Measurements from ENCODE around the gene CTDSPL2. TPM values are rescaled to one million over a fixed set of nuclear protein-coding genes. Genes with fewer than 3 reads are reported as not detected.

Gene CTDSPL2
- total RNA-seq, 1 donor from 2014 or later: 45.2 TPM

DNA sequence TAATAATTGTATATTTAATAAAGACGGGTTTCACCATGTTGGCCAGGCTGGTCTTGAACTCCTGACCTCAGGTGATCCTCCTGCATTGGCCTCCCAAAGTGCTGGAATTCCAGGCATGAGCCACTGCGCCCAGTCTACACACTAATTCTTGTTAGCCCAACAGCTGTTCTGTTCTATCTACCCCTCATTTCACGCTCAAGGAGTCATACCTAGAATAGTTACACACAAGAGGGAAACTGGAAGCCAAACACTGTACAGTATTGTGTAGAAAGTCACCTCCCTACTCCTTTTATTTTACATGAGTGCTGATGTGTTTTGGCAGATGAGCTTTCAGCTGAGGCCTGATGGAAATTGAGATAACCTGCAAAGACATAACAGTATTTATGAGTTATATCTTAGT is 13.4 kb upstream of the CTDSPL2 start:
- DNase-seq (ENCODE audit: low read depth): no peak
- TF ChIP-seq, protein P1, sequence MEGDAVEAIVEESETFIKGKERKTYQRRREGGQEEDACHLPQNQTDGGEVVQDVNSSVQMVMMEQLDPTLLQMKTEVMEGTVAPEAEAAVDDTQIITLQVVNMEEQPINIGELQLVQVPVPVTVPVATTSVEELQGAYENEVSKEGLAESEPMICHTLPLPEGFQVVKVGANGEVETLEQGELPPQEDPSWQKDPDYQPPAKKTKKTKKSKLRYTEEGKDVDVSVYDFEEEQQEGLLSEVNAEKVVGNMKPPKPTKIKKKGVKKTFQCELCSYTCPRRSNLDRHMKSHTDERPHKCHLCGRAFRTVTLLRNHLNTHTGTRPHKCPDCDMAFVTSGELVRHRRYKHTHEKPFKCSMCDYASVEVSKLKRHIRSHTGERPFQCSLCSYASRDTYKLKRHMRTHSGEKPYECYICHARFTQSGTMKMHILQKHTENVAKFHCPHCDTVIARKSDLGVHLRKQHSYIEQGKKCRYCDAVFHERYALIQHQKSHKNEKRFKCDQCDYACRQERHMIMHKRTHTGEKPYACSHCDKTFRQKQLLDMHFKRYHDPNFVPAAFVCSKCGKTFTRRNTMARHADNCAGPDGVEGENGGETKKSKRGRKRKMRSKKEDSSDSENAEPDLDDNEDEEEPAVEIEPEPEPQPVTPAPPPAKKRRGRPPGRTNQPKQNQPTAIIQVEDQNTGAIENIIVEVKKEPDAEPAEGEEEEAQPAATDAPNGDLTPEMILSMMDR (conservative IDR thresholded peaks at IDR 0.05; ENCODE audit: low read depth, low read length): no peak

DNA sequence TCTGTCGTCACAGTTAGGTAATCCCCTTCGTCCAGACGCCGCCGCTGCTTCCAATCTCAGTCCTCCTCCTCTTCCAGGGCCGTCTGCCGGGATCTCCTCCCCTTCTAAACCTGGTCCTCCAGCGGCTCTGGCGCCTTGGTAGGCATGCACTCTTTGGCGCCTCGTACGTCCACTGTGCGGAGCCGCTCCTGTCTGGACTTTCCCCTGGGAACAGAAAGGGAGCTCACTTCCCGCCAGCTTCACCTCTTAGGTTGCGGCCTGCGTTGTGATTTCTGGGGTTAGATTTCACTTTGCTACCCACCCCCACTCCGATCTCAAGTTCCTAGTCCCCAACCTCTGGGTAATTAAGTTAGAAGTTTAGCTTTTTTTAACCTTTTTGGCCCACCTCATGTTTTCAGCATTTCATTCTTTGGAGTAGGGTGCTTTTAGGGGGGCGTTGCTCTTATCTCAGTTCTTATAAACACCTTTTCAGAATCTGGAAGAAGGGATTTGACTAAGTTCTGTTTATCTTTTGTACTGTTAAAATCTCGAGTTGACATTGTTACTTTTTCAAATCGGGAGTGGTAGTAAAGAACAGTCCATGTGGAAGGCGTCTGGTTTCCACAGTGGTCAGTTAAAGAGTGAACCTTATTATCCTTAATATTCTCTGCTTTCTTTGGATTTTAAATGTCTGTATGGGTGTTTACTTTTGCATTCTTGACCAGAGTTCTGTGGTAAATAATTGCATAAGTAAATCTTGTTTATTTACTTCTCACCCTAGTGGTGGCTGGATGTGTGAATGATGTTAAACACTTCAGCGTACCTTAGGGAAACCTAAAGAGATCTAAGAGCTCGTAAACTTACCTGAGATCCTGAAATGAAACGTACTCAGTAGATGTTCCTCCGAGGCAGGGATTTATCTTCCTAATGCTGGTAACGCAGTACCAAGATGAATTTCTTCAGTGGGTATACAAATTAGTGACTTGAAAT is 611 bp downstream of the CTDSPL2 start:
- TF ChIP-seq, protein P1 (conservative IDR thresholded peaks at IDR 0.05; ENCODE audit: low read depth, low read length): peak; percentile 29
- H3K4me3 ChIP-seq (ENCODE audit: low read depth, low read length): peak overlapping the region; percentile 89
- peak; percentile 26 for DNase-seq (ENCODE audit: low read depth)

More for the DNA sequence above, 13.4 kb upstream of the CTDSPL2 start:
- H3K4me3 ChIP-seq (ENCODE audit: low read depth, low read length): no peak overlapping the region

DNA sequence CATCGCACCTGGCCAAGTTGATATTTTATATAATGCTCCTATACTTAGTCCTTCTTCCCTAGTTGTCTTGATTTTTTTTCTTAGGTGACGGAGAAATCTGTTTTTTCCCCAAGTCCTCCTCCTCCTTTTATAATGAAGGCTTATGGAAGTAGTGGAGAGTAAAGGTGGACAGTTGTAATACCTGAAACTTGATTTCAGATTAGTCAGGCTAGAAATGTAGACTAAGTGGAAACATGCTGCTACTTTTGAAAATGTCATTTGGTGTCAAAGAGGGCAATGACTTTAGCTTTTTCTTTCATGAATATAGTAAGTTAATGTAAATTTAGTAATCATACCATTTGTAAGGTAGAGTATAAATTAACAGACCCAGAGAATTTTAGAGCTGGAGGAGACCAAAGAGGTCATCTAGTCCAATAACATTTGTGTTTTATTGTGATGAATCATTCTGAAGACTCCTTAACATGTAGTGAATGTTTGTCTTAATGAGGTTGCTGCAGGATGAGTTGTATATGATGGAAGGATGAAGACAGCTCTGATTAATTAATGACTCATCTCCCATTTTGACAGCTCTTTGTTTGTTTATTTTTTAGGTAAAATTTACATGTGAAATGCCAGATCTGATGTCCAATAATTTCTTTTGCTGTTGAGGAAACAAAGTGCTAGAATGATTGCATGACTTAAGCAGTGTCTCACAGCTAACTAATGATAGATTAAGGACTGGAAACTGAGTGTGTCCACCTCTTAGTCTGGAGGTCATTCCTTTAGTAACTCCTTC is 8.7 kb downstream of the CTDSPL2 start:
- no peak for DNase-seq (ENCODE audit: low read depth)
- TF ChIP-seq, protein P1 (conservative IDR thresholded peaks at IDR 0.05; ENCODE audit: low read depth, low read length): no peak
- H3K4me3 ChIP-seq (ENCODE audit: low read depth, low read length): no peak overlapping the region

DNA sequence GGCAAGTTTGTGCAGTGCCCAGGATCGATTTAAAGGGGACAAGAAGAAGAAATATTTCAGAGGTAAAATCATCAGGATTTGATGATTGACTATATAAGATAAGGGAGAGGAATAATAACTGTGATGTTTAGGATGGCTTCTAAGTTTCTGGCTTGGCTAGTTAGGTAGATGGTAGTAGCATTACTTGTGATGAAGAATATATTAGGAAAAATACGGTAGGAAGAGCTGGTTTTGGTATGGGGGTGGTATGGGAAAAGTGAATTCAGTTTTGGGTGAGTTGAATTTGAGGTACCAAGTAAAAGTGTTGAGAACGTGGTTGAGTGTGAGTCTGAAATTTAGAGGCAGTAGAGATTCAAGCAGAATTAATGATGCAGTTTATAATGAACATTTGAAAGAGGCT is 11.0 kb downstream of the CTDSPL2 start:
- H3K4me3 ChIP-seq (ENCODE audit: low read depth, low read length): no peak overlapping the region
- no peak for DNase-seq (ENCODE audit: low read depth)
- TF ChIP-seq, protein P1 (conservative IDR thresholded peaks at IDR 0.05; ENCODE audit: low read depth, low read length): no peak

DNA sequence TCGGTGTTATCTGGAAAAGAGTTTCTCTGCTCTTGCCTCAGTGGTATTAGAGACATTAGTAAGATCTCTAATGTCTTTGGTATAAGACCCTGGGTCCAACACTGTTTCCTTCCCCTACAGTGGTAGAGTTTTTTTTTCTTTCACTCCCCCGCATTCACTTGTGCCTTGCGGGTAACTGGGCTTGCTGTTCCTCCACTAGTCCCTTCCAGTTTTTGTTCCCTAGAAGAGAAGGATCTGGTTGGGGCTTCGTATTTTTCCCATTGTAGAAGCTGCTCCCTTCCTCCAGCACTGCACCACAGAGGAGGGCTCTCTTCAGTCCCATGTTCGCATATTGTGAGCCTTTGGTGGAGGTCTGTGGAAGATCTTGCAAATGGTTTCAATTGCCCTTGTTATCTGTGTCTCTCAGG is 13.7 kb downstream of the CTDSPL2 start:
- no peak for DNase-seq (ENCODE audit: low read depth)
- TF ChIP-seq, protein P1 (conservative IDR thresholded peaks at IDR 0.05; ENCODE audit: low read depth, low read length): no peak
- H3K4me3 ChIP-seq (ENCODE audit: low read depth, low read length): no peak overlapping the region

DNA sequence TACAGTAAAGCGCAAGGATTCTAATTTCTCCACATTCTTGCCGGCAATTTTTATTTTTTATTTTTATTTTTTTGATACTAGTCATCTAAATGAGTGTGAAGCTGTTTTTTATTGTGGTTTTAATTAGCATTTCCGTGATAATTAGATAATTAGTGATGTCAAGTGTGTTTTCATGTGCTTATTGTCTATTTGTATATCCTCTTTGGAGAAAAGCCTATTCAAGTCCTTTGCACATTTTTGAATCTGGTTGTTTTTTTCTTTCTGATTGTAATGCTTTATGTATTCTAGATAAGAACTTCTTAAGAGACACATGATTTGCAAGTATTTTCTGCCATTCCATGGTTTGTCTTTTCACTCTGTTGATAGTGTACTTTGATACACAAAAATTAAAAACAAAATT is 16.1 kb downstream of the CTDSPL2 start:
- TF ChIP-seq, protein P1 (conservative IDR thresholded peaks at IDR 0.05; ENCODE audit: low read depth, low read length): no peak
- DNase-seq (ENCODE audit: low read depth): no peak
- H3K4me3 ChIP-seq (ENCODE audit: low read depth, low read length): no peak overlapping the region

All from epithelial cell of proximal tubule (primary cell).